Activated naive CD4-positive, alpha-beta T cell treated with anti-CD3 and anti-CD28 coated beads, Interleukin-2, amount 10 ng/mL, durations not matched to agents 7 days and 5 days (primary cell): ENCODE data around the gene ZBTB40.

Experiments
- CTCF ChIA-PET: fragments of 350-600 bp; sonication (Branson Sonifier 250); formaldehyde crosslinking; loops from one replicate; lab custom pipeline; 2021; ENCODE audit warnings: antibody characterized with exemption; lab: Charles Lee
- DNase-seq: peaks from one replicate; pipeline ENCODE4 v3.0.0-alpha.2; 2020
- H3K27ac Mint-ChIP-seq: one replicate; pipeline ENCODE4 v1.8.0; 2021; ENCODE audit warnings: mild to moderate bottlenecking, moderate library complexity, mixed read lengths
- H3K27me3 Mint-ChIP-seq: one replicate; pipeline ENCODE4 v1.8.0; 2021; ENCODE audit warnings: mild to moderate bottlenecking, mixed read lengths
- H3K36me3 Mint-ChIP-seq: one replicate; pipeline ENCODE4 v1.8.0; 2021; ENCODE audit warnings: mixed read lengths
- H3K4me1 Mint-ChIP-seq: one replicate; pipeline ENCODE4 v1.8.0; 2021; ENCODE audit warnings: mixed read lengths
- H3K4me3 Mint-ChIP-seq: one replicate; pipeline ENCODE4 v1.8.0; 2021; ENCODE audit warnings: mild to moderate bottlenecking, moderate library complexity, mixed read lengths
- H3K9me3 Mint-ChIP-seq: one replicate; pipeline ENCODE4 v1.8.0; 2021; ENCODE audit warnings: mixed read lengths

ZBTB40 gene

GRCh38 chr1:22451702-22452480 lies at the start of gene ZBTB40:
ZBTB40 (plus strand) TSS chr1:22451851; CDS start chr1:22489949, 38,098 bp downstream.
- peaks cover 6% of the 10 kb centered on the region for H3K36me3 Mint-ChIP-seq
- H3K27me3 Mint-ChIP-seq: peaks cover 9% of the 10 kb centered on the region
- no peaks in the 10 kb centered on the region for H3K9me3 Mint-ChIP-seq
- H3K4me3 Mint-ChIP-seq: peak within 1 kb of the TSS; percentile 89
- H3K27ac Mint-ChIP-seq: peak within 1 kb of the TSS; percentile 93
- CTCF ChIA-PET: interaction anchor here (1.0 kb wide), 1 partner anchor 12 kb away, joined by 4 read pairs; no protein-coding TSS in a partner anchor
- peak; percentile 97 for DNase-seq
- H3K4me1 Mint-ChIP-seq: peaks cover 24% of the 10 kb centered on the region

- Mint-ChIP-seq H3K27me3 (peaks cover 70% of the 10 kb centered on the region), H3K4me3 (no peak overlapping the region), H3K9me3 (no peaks in the 10 kb centered on the region), H3K4me1 (peaks cover 14% of the 10 kb centered on the region), H3K27ac (no peak overlapping the region), H3K36me3 (no peaks in the 10 kb centered on the region)
- DNase-seq: no peak
- CTCF ChIA-PET: interaction anchor here (0.7 kb wide), 1 partner anchor 1670 kb away, joined by 3 read pairs; no protein-coding TSS in a partner anchor
These were observed 49.1 kb upstream of the ZBTB40 start for GRCh38 chr1:22402356-22403053.

GRCh38 chr1:22404486-22404885 lies 47.2 kb upstream of the ZBTB40 start:
- H3K9me3 Mint-ChIP-seq: no peaks in the 10 kb centered on the region

GRCh38 chr1:22406722-22407495 lies 44.7 kb upstream of the ZBTB40 start:
- no peaks in the 10 kb centered on the region for H3K36me3 Mint-ChIP-seq
- H3K4me3 Mint-ChIP-seq: no peak overlapping the region
- H3K9me3 Mint-ChIP-seq: no peaks in the 10 kb centered on the region
- no peaks in the 10 kb centered on the region for H3K4me1 Mint-ChIP-seq
- no peak for DNase-seq
- H3K27ac Mint-ChIP-seq: no peak overlapping the region
- CTCF ChIA-PET: no interaction called here
- H3K27me3 Mint-ChIP-seq: peaks cover 53% of the 10 kb centered on the region

More at GRCh38 chr1:22404486-22404885, 47.2 kb upstream of the ZBTB40 start:
- H3K27ac Mint-ChIP-seq: no peak overlapping the region
- H3K36me3 Mint-ChIP-seq: no peaks in the 10 kb centered on the region
- no peak overlapping the region for H3K4me3 Mint-ChIP-seq
- CTCF ChIA-PET: no interaction called here
- no peak for DNase-seq
- peaks cover 70% of the 10 kb centered on the region for H3K27me3 Mint-ChIP-seq
- peaks cover 1% of the 10 kb centered on the region for H3K4me1 Mint-ChIP-seq

GRCh38 chr1:22408230-22408629 lies 43.4 kb upstream of the ZBTB40 start:
- DNase-seq: no peak
- CTCF ChIA-PET: no interaction called here
- Mint-ChIP-seq H3K4me1 (no peaks in the 10 kb centered on the region), H3K4me3 (no peak overlapping the region), H3K27ac (no peak overlapping the region), H3K36me3 (no peaks in the 10 kb centered on the region), H3K27me3 (peaks cover 49% of the 10 kb centered on the region), H3K9me3 (no peaks in the 10 kb centered on the region)

- CTCF ChIA-PET: no interaction called here
- no peak overlapping the region for H3K27ac Mint-ChIP-seq
- no peak for DNase-seq
- no peaks in the 10 kb centered on the region for H3K36me3 Mint-ChIP-seq
- H3K4me1 Mint-ChIP-seq: no peaks in the 10 kb centered on the region
- H3K27me3 Mint-ChIP-seq: peaks cover 61% of the 10 kb centered on the region
- no peaks in the 10 kb centered on the region for H3K9me3 Mint-ChIP-seq
- H3K4me3 Mint-ChIP-seq: no peak overlapping the region
These were observed 41.2 kb upstream of the ZBTB40 start for GRCh38 chr1:22410401-22410800.

- H3K27ac Mint-ChIP-seq: no peak overlapping the region
- H3K4me1 Mint-ChIP-seq: no peaks in the 10 kb centered on the region
- H3K27me3 Mint-ChIP-seq: peaks cover 64% of the 10 kb centered on the region
- H3K4me3 Mint-ChIP-seq: no peak overlapping the region
- CTCF ChIA-PET: no interaction called here
- no peaks in the 10 kb centered on the region for H3K36me3 Mint-ChIP-seq
- H3K9me3 Mint-ChIP-seq: no peaks in the 10 kb centered on the region
- DNase-seq: no peak
These were observed 40.6 kb upstream of the ZBTB40 start for GRCh38 chr1:22410928-22411495.

GRCh38 chr1:22411589-22411988 lies 40.1 kb upstream of the ZBTB40 start:
- Mint-ChIP-seq H3K27ac (no peak overlapping the region), H3K27me3 (peaks cover 65% of the 10 kb centered on the region), H3K4me3 (no peak overlapping the region), H3K9me3 (no peaks in the 10 kb centered on the region), H3K36me3 (no peaks in the 10 kb centered on the region), H3K4me1 (no peaks in the 10 kb centered on the region)
- CTCF ChIA-PET: interaction anchor here (1.3 kb wide), 1 partner anchor 280 kb away, joined by 5 read pairs; no protein-coding TSS in a partner anchor
- no peak for DNase-seq

- Mint-ChIP-seq H3K27ac (no peak overlapping the region), H3K4me1 (no peaks in the 10 kb centered on the region), H3K9me3 (no peaks in the 10 kb centered on the region), H3K36me3 (no peaks in the 10 kb centered on the region), H3K27me3 (peaks cover 65% of the 10 kb centered on the region), H3K4me3 (no peak overlapping the region)
- no peak for DNase-seq
- CTCF ChIA-PET: interaction anchor here (0.6 to 1.3 kb wide), 2 partner anchors 250 to 282 kb away, joined by 3 to 5 read pairs; no protein-coding TSS in a partner anchor
These were observed 38.5 kb upstream of the ZBTB40 start for GRCh38 chr1:22412932-22413727.

GRCh38 chr1:22413799-22414198 lies 37.9 kb upstream of the ZBTB40 start:
- no peak for DNase-seq

GRCh38 chr1:22414244-22414751 lies 37.4 kb upstream of the ZBTB40 start:
- Mint-ChIP-seq H3K36me3 (no peaks in the 10 kb centered on the region), H3K27me3 (peaks cover 66% of the 10 kb centered on the region), H3K27ac (no peak overlapping the region), H3K9me3 (no peaks in the 10 kb centered on the region), H3K4me3 (no peak overlapping the region), H3K4me1 (peaks cover 2% of the 10 kb centered on the region)
- CTCF ChIA-PET: no interaction called here
- DNase-seq: no peak

More at GRCh38 chr1:22413799-22414198, 37.9 kb upstream of the ZBTB40 start:
- peaks cover 65% of the 10 kb centered on the region for H3K27me3 Mint-ChIP-seq
- no peak overlapping the region for H3K4me3 Mint-ChIP-seq
- no peaks in the 10 kb centered on the region for H3K4me1 Mint-ChIP-seq
- no peak overlapping the region for H3K27ac Mint-ChIP-seq
- H3K36me3 Mint-ChIP-seq: no peaks in the 10 kb centered on the region
- CTCF ChIA-PET: no interaction called here
- no peaks in the 10 kb centered on the region for H3K9me3 Mint-ChIP-seq

- Mint-ChIP-seq H3K36me3 (no peaks in the 10 kb centered on the region), H3K4me3 (no peak overlapping the region), H3K27me3 (peaks cover 74% of the 10 kb centered on the region), H3K4me1 (peaks cover 2% of the 10 kb centered on the region), H3K9me3 (no peaks in the 10 kb centered on the region), H3K27ac (no peak overlapping the region)
- DNase-seq: no peak
- CTCF ChIA-PET: interaction anchor here (0.9 to 2.4 kb wide), 4 partner anchors 16 to 317 kb away, joined by 3 to 23 read pairs (median 4); no protein-coding TSS in a partner anchor
These were observed 36.2 kb upstream of the ZBTB40 start for GRCh38 chr1:22415489-22415888.
